GM12873 (cell line): ENCODE data around the gene VHLL.

Source experiments
- TF ChIP-seq, protein P1 (sequence below): IDR thresholded peaks from 2 replicates; pipeline ENCODE4 v1.5.1; 2012; ENCODE audit warnings: low read depth, mild to moderate bottlenecking, moderate library complexity, low read length, control low read depth; ENCODE audit not compliant: insufficient read depth; ENCODE audit errors: missing control alignments

The VHLL gene

DNA sequence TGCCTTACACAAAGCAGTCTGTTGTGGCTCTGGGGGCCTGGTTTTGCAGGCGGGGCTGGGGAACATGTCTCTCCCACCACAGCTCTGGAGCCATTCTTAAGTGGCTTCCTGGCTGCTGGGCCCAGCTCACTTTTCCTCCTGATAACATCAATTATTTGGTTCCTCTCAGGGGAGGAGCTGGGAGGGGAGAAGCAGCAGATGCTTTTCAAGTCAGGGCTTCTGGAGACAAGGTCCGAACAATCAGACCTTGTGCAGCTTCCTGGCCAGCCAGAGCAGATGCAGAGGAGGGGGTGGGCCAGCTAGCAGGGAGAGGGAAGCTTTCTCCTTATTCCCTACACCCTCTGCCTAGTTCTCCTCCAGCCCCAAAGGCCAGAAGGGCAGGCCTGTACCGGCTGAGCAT lies 47.6 kb downstream of the VHLL start:
- TF ChIP-seq, protein P1, sequence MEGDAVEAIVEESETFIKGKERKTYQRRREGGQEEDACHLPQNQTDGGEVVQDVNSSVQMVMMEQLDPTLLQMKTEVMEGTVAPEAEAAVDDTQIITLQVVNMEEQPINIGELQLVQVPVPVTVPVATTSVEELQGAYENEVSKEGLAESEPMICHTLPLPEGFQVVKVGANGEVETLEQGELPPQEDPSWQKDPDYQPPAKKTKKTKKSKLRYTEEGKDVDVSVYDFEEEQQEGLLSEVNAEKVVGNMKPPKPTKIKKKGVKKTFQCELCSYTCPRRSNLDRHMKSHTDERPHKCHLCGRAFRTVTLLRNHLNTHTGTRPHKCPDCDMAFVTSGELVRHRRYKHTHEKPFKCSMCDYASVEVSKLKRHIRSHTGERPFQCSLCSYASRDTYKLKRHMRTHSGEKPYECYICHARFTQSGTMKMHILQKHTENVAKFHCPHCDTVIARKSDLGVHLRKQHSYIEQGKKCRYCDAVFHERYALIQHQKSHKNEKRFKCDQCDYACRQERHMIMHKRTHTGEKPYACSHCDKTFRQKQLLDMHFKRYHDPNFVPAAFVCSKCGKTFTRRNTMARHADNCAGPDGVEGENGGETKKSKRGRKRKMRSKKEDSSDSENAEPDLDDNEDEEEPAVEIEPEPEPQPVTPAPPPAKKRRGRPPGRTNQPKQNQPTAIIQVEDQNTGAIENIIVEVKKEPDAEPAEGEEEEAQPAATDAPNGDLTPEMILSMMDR = no peak

DNA sequence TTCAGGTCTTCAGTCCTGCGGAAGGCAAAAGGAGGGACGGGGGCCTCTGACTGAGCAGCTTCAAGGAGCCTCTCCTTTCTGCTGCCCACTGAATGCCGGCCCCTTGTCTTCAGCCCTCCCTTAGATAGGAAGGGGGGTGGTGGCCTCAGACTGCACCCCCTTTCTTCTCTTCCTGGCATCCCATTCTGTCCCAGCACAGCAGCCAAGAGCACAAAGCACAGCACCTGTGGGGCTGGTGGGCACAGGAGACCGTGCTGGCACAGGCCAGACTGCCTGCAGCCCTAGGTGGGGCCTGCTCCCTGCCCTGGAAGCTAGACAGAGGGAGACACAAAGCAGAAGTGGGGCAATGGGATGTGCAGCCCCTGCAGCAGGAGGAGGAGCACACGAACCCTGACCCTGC lies 49.5 kb downstream of the VHLL start:
- TF ChIP-seq, protein P1 = no peak
